ENCODE measurements around the gene KCNK16.
"Not testable (repeated sequence)": the region's sequence is repeated elsewhere in the genome, so short reads cannot be mapped to it uniquely, and the experiment has no call there.

KCNK16 gene

GRCh38 chr6:39287601-39288000 lies 34.9 kb downstream of the KCNK16 start:
- no peak for TF ChIP-seq CTCF (IDR thresholded peaks at IDR 0.05)
- no peak for TF ChIP-seq ZFX (IDR thresholded peaks at IDR 0.05; ENCODE audit: borderline replicate concordance)
- H3K27ac ChIP-seq, result no peak overlapping the region

GRCh38 chr6:39286596-39286995 lies 35.9 kb downstream of the KCNK16 start:
- not testable (repeated sequence) for H3K27ac ChIP-seq

GRCh38 chr6:39282774-39283173 lies 39.7 kb downstream of the KCNK16 start:
- TF ChIP-seq CTCF (IDR thresholded peaks at IDR 0.05), result no peak
- no peak for TF ChIP-seq ZFX (IDR thresholded peaks at IDR 0.05; ENCODE audit: borderline replicate concordance)
- H3K27ac ChIP-seq, result no peak overlapping the region

GRCh38 chr6:39281312-39281980 lies 41.1 kb downstream of the KCNK16 start:
- TF ChIP-seq CTCF (IDR thresholded peaks at IDR 0.05), result no peak
- no peak for TF ChIP-seq ZFX (IDR thresholded peaks at IDR 0.05; ENCODE audit: borderline replicate concordance)
- H3K27ac ChIP-seq, result no peak overlapping the region

- no peak overlapping the region for H3K27ac ChIP-seq
- no peak for TF ChIP-seq CTCF (IDR thresholded peaks at IDR 0.05)
- no peak for TF ChIP-seq ZFX (IDR thresholded peaks at IDR 0.05; ENCODE audit: borderline replicate concordance)
These were observed 42.2 kb downstream of the KCNK16 start for GRCh38 chr6:39280247-39280731.

GRCh38 chr6:39279539-39279938 lies 43.0 kb downstream of the KCNK16 start:
- no peak for TF ChIP-seq CTCF (IDR thresholded peaks at IDR 0.05)
- TF ChIP-seq ZFX (IDR thresholded peaks at IDR 0.05; ENCODE audit: borderline replicate concordance), result no peak
- H3K27ac ChIP-seq, result no peak overlapping the region

- no peak overlapping the region for H3K27ac ChIP-seq
- TF ChIP-seq CTCF (IDR thresholded peaks at IDR 0.05) (no peak), ZFX (IDR thresholded peaks at IDR 0.05; ENCODE audit: borderline replicate concordance) (no peak)
These were observed 46.0 kb downstream of the KCNK16 start for GRCh38 chr6:39276379-39276995.

All from 22Rv1 (cell line).